AG10803 (cell line): ENCODE results near the gene OR2D2.

Experiments used
- DNase-seq: peaks from one replicate; pipeline ENCODE4 v3.0.0; 2010; ENCODE audit warnings: low read depth
- H3K4me3 ChIP-seq: 2 replicates; pipeline ENCODE4 v1.5.1; 2011; ENCODE audit warnings: mild to moderate bottlenecking, low read length, control low read depth
- CTCF ChIP-seq: conservative IDR thresholded peaks from 2 replicates; pipeline ENCODE4 v1.5.1; 2011; ENCODE audit warnings: mild to moderate bottlenecking, low read length, control low read depth, inconsistent platforms

OR2D2 gene

GRCh38 chr11:6926208-6927029 lies 34.1 kb upstream of the OR2D2 start, which contains the start of gene ZNF215:
Gene ZNF215, plus strand, starts transcription at chr11:6926426. Its CDS starts 5,847 bp downstream, at chr11:6932273.
- no peak for TF ChIP-seq CTCF
- peak; percentile 80 for DNase-seq
- peak within 1 kb of the TSS; percentile 93 for H3K4me3 ChIP-seq

- DNase-seq, result peak; percentile 8
- TF ChIP-seq CTCF, result no peak
Observed at GRCh38 chr11:6925636-6926207, 33.4 kb upstream of the OR2D2 start.

GRCh38 chr11:6925007-6925577 lies 32.8 kb upstream of the OR2D2 start:
- no peak for TF ChIP-seq CTCF
- DNase-seq, result no peak
- no peak overlapping the region for H3K4me3 ChIP-seq

More at GRCh38 chr11:6925636-6926207, 33.4 kb upstream of the OR2D2 start:
- H3K4me3 ChIP-seq, result peak overlapping the region; percentile 93

- no peak for DNase-seq
- no peak for TF ChIP-seq CTCF
- H3K4me3 ChIP-seq, result no peak within 1 kb of the TSS
Observed at GRCh38 chr11:6920702-6921101, 28.4 kb upstream of the OR2D2 start, which contains the start of gene OR2D3. Gene OR2D3, plus strand, starts transcription at chr11:6921002. Its CDS starts 0 bp downstream, at chr11:6921002.

- H3K4me3 ChIP-seq, result no peak overlapping the region
- TF ChIP-seq CTCF, result no peak
- DNase-seq, result no peak
Observed at GRCh38 chr11:6919698-6920097, 27.4 kb upstream of the OR2D2 start.

GRCh38 chr11:6911948-6912347 lies 19.6 kb upstream of the OR2D2 start:
- H3K4me3 ChIP-seq, result no peak overlapping the region
- DNase-seq, result peak; percentile 20
- TF ChIP-seq CTCF, result no peak
